Neutrophil (primary cell): ENCODE measurements around the gene UBE2C.

ENCODE experiments used
- H3K27ac ChIP-seq: fragments of 200-600 bp; sonication (generic); 2 replicates; pipeline ENCODE4 v1.5.1; 2016; ENCODE audit warnings: mild to moderate bottlenecking, moderate library complexity
- H3K27me3 ChIP-seq: fragments of 200-600 bp; sonication (generic); 2 replicates; pipeline ENCODE4 v1.6.0; 2016; ENCODE audit warnings: mild to moderate bottlenecking
- H3K36me3 ChIP-seq: fragments of 200-600 bp; sonication (generic); 2 replicates; pipeline ENCODE4 v1.5.1; 2017
- H3K4me1 ChIP-seq, 2 experiments: fragments of 200-600 bp in 1 of 2; sonication (generic) in 1 of 2; 1 replicate in 1 of 2; 2 replicates in 1 of 2; pipeline versions ENCODE4 v1.5.1 to v1.6.1; 2013 to 2016; ENCODE audit warnings: low read depth in 1 of 2, low read length in 1 of 2, mild to moderate bottlenecking in 1 of 2, moderate library complexity in 1 of 2; ENCODE audit not compliant: control insufficient read depth in 1 of 2, insufficient read depth in 1 of 2
- H3K4me3 ChIP-seq, 2 experiments: fragments of 200-600 bp in 1 of 2; sonication (generic) in 1 of 2; 1 replicate in 1 of 2; 2 replicates in 1 of 2; pipeline ENCODE4 v1.5.1; 2013 to 2016; ENCODE audit warnings: low read depth in 1 of 2, low read length in 1 of 2, mild to moderate bottlenecking in 1 of 2, moderate library complexity in 1 of 2
- H3K9me3 ChIP-seq: fragments of 200-600 bp; sonication (generic); 2 replicates; pipeline ENCODE4 v1.5.1; 2016
- CTCF ChIP-seq: fragments of 200-600 bp; sonication (generic); IDR thresholded peaks from 2 replicates; pipeline ENCODE4 v1.5.1; 2016; ENCODE audit warnings: antibody characterized with exemption

Gene UBE2C

GRCh38 chr20:45861221-45862075 is 49.0 kb downstream of the UBE2C start:
- H3K9me3 ChIP-seq: no peaks in the 10 kb centered on the region
- no peaks in the 10 kb centered on the region for H3K36me3 ChIP-seq
- no peaks in the 10 kb centered on the region for H3K27me3 ChIP-seq
- no peak for TF ChIP-seq CTCF
- H3K4me3 ChIP-seq: no peak overlapping the region
- no peak overlapping the region for H3K27ac ChIP-seq
- peaks cover 14 to 16% of the 10 kb centered on the region in 2 experiments for H3K4me1 ChIP-seq

GRCh38 chr20:45863543-45864470 is 51.4 kb downstream of the UBE2C start:
- H3K4me3 ChIP-seq: no peak overlapping the region
- no peaks in the 10 kb centered on the region for H3K9me3 ChIP-seq
- no peaks in the 10 kb centered on the region for H3K4me1 ChIP-seq
- no peaks in the 10 kb centered on the region for H3K27me3 ChIP-seq
- TF ChIP-seq CTCF: no peak
- H3K27ac ChIP-seq: no peak overlapping the region
- no peaks in the 10 kb centered on the region for H3K36me3 ChIP-seq

- Histone ChIP-seq H3K4me1 (no peaks in the 10 kb centered on the region), H3K9me3 (no peaks in the 10 kb centered on the region), H3K4me3 (no peak overlapping the region), H3K36me3 (no peaks in the 10 kb centered on the region), H3K27ac (no peak overlapping the region), H3K27me3 (no peaks in the 10 kb centered on the region)
- no peak for TF ChIP-seq CTCF
Measured at GRCh38 chr20:45866454-45866853, 54.0 kb downstream of the UBE2C start.
